HS-5 (cell line): Measurements from ENCODE around the gene MOB3B.

Experiments used
- DNase-seq: peaks from one replicate; pipeline ENCODE4 v3.0.0-alpha.2; 2012; ENCODE audit warnings: low read depth

The MOB3B gene

GRCh38 chr9:27529316-27530278 lies at the start of gene MOB3B:
MOB3B (minus strand) TSS chr9:27529814; CDS start chr9:27455550, 74,264 bp downstream.
- no peak for DNase-seq

DNA sequence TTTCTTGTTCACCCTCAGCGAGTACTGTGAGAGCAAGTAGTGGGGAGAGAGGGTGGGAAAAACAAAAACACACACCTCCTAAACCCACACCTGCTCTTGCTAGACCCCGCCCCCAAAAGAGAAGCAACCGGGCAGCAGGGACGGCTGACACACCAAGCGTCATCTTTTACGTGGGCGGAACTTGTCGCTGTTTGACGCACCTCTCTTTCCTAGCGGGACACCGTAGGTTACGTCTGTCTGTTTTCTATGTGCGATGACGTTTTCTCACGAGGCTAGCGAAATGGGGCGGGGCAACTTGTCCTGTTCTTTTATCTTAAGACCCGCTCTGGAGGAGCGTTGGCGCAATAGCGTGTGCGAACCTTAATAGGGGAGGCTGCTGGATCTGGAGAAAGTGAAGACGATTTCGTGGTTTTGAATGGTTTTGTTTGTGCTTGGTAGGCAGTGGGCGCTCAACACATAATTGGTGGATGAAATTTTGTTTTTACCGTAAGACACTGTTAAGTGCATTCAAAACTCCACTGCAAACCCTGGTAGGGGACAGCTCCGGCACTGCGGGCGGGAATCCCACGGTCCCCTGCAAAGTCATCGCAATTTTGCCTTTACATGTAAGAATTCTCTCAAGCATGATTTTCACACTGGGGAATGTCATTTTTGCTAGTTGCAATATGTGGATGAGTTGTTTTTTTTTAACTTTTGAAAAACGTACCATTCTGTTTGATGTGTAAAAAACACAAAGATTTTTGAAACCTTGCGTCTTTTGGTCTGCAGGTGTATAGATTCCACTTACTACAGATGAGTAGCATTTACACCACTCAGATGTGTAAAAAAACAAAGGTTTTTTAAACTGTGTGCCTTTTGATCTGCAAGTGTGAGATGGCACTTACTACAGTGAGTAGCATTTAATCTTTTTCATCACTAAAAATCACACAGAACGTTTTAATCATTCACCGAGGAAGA lies 44.3 kb upstream of the MOB3B start:
- DNase-seq, result peak; percentile 98

GRCh38 chr9:27572918-27573633 lies 43.5 kb upstream of the MOB3B start, which contains the start of gene C9orf72:
C9orf72 (minus strand) TSS chr9:27573481; CDS start chr9:27567120, 6,361 bp downstream.
- DNase-seq, result no peak

DNA sequence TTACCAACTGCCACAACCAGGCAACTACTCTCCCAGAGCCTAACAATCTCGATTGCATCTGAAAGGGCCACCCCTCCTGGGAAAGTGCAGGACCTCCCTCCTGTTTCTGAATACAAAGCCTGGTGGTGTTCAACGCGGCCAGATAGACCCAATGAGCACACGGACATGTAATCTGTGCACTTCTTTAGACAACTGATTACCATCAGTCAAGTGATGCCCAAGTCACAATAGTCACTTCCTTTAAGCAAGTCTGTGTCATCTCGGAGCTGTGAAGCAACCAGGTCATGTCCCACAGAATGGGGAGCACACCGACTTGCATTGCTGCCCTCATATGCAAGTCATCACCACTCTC lies 42.9 kb upstream of the MOB3B start:
- no peak for DNase-seq

GRCh38 chr9:27572061-27572460 lies 42.4 kb upstream of the MOB3B start:
- DNase-seq, result no peak

GRCh38 chr9:27571011-27571410 lies 41.4 kb upstream of the MOB3B start:
- no peak for DNase-seq

DNA sequence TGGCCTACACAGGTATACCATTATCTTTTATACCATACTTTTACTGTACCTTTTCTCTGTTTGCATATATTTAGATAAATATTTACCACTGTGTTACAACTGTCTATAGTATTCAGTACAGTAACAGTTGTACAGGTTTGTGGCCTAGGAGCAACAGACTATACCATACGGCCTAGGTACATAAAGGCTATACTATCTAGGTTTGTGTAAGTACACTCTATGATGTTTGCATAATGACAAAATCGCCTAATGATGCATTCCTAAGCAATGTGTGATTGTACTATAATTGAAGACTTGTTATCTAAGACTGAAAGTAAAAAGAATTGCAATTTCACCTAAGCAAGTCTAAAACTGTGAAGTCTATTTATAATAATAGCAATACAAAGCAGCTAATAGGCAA lies 39.8 kb upstream of the MOB3B start:
- DNase-seq, result no peak

DNA sequence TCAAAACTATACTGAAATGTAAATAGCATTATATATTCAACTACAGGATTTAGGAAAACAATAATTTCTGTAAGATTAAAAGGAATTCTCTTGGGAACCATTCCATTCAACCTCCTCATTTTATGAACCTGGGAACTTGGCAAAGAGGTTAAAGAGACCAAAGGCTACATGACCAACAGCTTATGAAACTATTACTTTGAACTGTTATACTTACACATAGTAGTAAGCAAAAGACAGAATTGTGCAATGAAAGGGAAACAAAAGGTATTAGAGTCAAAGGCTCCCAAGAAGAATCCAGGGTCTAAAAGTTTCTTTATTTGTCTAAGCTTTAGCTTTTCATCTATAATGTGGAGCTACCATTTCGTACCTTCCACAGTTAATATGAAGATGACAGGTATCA lies 36.5 kb upstream of the MOB3B start:
- DNase-seq, result no peak

GRCh38 chr9:27565696-27566095 lies 36.1 kb upstream of the MOB3B start:
- no peak for DNase-seq

GRCh38 chr9:27564670-27565069 lies 35.1 kb upstream of the MOB3B start:
- no peak for DNase-seq

GRCh38 chr9:27563738-27564430 lies 34.3 kb upstream of the MOB3B start:
- DNase-seq, result no peak

DNA sequence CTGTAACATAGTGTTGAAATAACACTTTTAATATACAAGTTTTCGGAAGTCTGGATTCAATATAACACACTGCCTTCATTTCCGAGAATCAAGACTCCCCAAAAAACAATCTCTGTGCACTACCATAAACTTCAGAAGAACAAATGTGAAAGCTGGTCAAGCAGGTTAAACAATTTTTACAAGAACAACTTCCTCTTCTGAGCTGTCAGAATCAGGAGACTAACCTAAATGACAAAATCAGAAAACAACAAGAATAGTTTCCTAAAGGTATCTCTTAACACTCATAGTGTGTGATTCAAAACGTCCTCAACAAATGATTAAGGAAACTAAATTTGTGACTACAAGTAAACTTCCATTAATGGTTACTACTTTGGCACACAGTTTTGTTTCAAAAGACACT lies 32.1 kb upstream of the MOB3B start:
- no peak for DNase-seq

DNA sequence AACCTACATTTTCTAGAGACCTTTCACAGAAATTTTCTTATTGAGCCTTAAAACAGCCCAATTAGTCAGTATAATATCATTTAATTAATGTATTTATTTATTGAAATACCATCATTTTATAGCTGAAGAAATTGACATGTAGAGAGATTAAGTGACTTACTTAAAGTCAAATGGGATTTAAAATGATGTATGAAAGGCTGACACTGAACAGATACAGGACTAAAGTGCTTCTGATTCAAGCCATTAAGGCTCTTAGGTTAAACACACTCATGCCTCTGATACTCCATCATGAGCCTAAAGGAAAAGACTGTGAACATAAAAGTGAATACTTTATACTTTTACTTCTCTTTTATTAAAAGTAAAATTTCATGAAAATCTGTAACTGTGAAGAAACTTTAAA lies 30.8 kb upstream of the MOB3B start:
- no peak for DNase-seq

DNA sequence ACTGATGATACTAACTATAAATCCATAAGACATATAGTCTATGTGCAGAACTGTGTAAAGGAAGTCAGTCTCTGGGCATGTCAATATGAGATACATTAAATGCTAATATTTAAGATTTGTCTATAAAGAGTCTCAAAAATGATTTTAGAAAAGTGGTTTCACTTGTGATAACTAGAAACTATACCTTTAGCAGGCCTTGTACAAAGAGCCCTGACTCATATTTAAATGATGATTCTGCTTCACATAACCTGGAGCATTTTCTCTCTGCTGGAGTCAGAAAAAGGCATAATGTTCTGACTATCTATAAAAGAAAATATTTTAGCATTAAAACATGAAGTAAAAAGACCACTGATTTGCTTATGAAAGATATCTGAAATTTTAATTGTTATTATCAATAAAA lies 28.7 kb upstream of the MOB3B start:
- DNase-seq, result no peak

DNA sequence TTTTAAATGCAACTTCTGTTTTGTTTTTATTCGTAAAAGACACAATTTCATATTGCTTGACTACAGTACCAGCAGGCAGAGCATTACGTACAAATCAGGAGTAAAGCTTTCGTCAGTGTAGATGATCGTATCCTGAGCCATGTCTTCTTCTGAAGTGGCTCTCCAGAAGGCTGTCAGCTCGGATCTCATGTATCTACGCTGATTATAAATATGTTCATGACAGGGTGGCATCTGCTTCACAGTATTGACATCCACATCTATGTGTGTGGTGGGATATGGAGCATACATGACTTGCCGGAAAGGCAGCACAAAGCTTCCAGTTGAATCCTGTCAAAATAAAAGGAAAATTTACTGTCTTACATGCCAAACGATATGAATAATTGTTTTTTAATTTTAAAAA lies 26.9 kb upstream of the MOB3B start:
- DNase-seq, result no peak

DNA sequence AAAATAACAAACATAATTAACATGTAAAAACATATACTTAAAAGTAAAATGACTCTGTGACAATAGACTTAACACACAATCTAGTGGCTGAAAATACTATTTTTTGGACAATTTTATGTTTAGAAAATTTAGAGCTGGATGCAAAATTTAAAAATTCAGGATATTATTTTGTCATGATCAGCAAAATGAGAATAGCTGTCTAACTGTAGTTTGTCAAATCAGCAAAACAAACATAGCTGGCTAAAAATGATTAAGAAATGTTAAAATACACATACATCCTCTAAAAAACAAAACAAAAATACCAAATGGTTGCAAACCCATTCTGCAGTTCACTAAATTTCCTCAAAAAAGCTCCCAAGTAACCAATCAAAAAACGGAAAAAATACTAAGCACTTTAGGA lies 25.1 kb upstream of the MOB3B start:
- no peak for DNase-seq

DNA sequence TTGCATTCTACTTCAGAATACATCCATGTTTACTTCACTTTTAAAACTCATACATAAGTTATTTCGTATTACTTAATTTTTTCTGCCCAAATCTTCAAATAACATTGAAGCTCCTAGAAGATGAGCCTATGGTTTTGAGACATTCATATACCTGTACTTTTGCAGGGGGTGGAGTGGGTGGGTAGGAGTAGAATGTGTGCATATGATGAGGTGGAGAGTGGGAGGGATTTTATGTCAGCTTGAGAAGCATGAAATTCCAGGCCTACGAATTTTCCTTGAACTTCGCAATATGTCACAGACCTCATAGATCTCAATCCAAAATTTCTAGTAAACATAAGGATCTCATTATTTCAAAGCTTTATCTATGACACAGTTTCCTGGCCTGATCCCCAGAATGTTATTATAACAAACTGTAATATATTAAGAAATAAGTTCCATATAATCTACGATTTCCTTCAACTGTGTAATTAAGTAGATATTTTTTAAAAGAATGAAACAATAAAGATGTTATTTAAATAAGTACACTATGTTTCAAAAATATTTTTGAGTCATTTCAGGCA lies 19.7 kb upstream of the MOB3B start:
- DNase-seq, result peak; percentile 29

DNA sequence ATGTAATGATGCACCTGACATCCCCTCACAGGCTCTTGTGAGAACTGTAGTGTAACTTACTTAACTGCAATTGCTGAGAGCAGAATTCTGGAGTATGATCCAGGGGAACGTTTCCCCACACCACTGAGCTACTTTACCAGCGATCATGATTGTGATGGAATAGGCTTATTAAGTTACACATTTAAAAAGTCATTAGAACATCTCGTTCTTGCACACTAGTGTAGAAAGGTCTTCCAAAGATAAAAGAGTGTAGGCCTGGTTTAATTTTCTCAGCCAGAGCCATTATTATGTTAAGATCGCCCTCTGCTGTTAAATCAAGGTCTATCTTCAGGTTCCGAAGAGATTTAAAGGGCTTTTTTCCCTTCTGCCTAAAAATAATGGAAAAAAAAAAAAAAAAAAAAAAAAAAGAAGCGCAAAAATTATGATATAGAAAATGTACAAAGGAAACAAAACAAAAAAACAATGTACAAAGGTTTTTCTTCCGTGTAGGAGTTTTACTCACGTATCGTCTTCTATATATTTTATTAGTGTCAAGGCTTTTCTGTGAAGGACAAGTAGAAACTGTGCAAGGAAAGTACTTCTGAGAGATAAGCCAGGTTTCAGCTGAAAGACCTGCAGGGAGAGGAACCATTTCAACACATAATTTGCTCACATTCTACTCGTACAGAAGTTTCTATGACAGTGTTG lies 18.6 kb upstream of the MOB3B start:
- no peak for DNase-seq

- no peak for DNase-seq
Observed at GRCh38 chr9:27545471-27545870, 15.9 kb upstream of the MOB3B start.

- no peak for DNase-seq
Observed at GRCh38 chr9:27542508-27542907, 12.9 kb upstream of the MOB3B start.

- no peak for DNase-seq
Observed at GRCh38 chr9:27541740-27542139, 12.1 kb upstream of the MOB3B start.
